GM19324 (cell line): ENCODE measurements around the gene GRAMD4.

Experiments
- ATAC-seq: cut with Tn5 transposase; IDR thresholded peaks from one replicate; pipeline ENCODE4 v1.9.1; 2021; ENCODE audit warnings: mild to moderate bottlenecking, moderate library complexity; ENCODE audit not compliant: unreplicated experiment, low FRiP score

Gene GRAMD4

GRCh38 chr22:46682011-46682731, 62.0 kb downstream of the GRAMD4 start:
- no peak for ATAC-seq

GRCh38 chr22:46684706-46685105, 64.5 kb downstream of the GRAMD4 start:
- ATAC-seq: peak; percentile 77

GRCh38 chr22:46686221-46687047, 66.2 kb downstream of the GRAMD4 start:
- no peak for ATAC-seq

- no peak for ATAC-seq
Measured at GRCh38 chr22:46687048-46687444, 66.9 kb downstream of the GRAMD4 start.

- no peak for ATAC-seq
Measured at GRCh38 chr22:46687460-46687859, 67.3 kb downstream of the GRAMD4 start.

GRCh38 chr22:46688949-46689348, 68.8 kb downstream of the GRAMD4 start:
- no peak for ATAC-seq

- no peak for ATAC-seq
Measured at GRCh38 chr22:46690146-46690545, 70.0 kb downstream of the GRAMD4 start.

GRCh38 chr22:46691571-46691970, 71.4 kb downstream of the GRAMD4 start:
- no peak for ATAC-seq

- no peak for ATAC-seq
Measured at GRCh38 chr22:46693634-46694415, 73.6 kb downstream of the GRAMD4 start.

- ATAC-seq: no peak
Measured at GRCh38 chr22:46694416-46695170, 74.4 kb downstream of the GRAMD4 start.

GRCh38 chr22:46695346-46696228, 75.4 kb downstream of the GRAMD4 start:
- no peak for ATAC-seq

GRCh38 chr22:46696229-46696518, 76.0 kb downstream of the GRAMD4 start:
- no peak for ATAC-seq

- ATAC-seq: no peak
Measured at GRCh38 chr22:46696614-46697013, 76.4 kb downstream of the GRAMD4 start.

- ATAC-seq: no peak
Measured at GRCh38 chr22:46697811-46698515, 77.8 kb downstream of the GRAMD4 start.

- no peak for ATAC-seq
Measured at GRCh38 chr22:46699091-46699490, 78.9 kb downstream of the GRAMD4 start.

GRCh38 chr22:46701262-46701661, 81.1 kb downstream of the GRAMD4 start:
- ATAC-seq: no peak

- ATAC-seq: no peak
Measured at GRCh38 chr22:46703171-46703995, 83.2 kb downstream of the GRAMD4 start.

GRCh38 chr22:46703996-46704370, 83.8 kb downstream of the GRAMD4 start:
- no peak for ATAC-seq
